SU-DHL-6 (cell line): ENCODE data around the gene ERVH48-1.

ENCODE experiments used
- H2AFZ ChIP-seq: fragments of 200-600 bp; sonication (generic); 2 replicates; pipeline ENCODE4 v1.6.1; 2014; ENCODE audit warnings: low read depth, mild to moderate bottlenecking, moderate library complexity, mixed read lengths, antibody characterized with exemption, low read length; ENCODE audit not compliant: severe bottlenecking
- H3F3A ChIP-seq: fragments of 200-600 bp; shearing (Covaris generic); 2 replicates; pipeline ENCODE4 v1.6.0; 2016; ENCODE audit warnings: antibody characterized with exemption, mild to moderate bottlenecking; ENCODE audit not compliant: insufficient read depth
- H3K27ac ChIP-seq: fragments of 200-600 bp; sonication (generic); 2 replicates; pipeline ENCODE4 v1.5.1; 2016; ENCODE audit warnings: low read depth, mild to moderate bottlenecking, low read length, moderate library complexity, mixed read lengths
- H3K27me3 ChIP-seq: fragments of 200-600 bp; sonication (generic), shearing (Covaris generic); 2 replicates; pipeline ENCODE4 v1.6.0; 2014; ENCODE audit warnings: mild to moderate bottlenecking, low read length
- H3K36me3 ChIP-seq: fragments of 200-600 bp; sonication (generic); 2 replicates; pipeline ENCODE4 v1.6.1; 2014; ENCODE audit warnings: mild to moderate bottlenecking, low read length, mixed read lengths
- H3K4me2 ChIP-seq: fragments of 300-600, 200-600 bp; shearing (Covaris generic), sonication (generic); 2 replicates; pipeline ENCODE4 v1.6.0; 2014; ENCODE audit warnings: low read length, low read depth, mild to moderate bottlenecking; ENCODE audit not compliant: poor library complexity, severe bottlenecking
- H3K4me3 ChIP-seq: fragments of 200-600 bp; sonication (generic); 2 replicates; pipeline ENCODE4 v1.5.1; 2014; ENCODE audit warnings: antibody characterized with exemption, low read length, mild to moderate bottlenecking, mixed read lengths; ENCODE audit not compliant: insufficient read depth, poor library complexity, severe bottlenecking
- H3K79me2 ChIP-seq: fragments of 200-600 bp; sonication (generic); 2 replicates; pipeline ENCODE4 v1.6.1; 2014; ENCODE audit warnings: mild to moderate bottlenecking, low read length, moderate library complexity; ENCODE audit not compliant: insufficient read depth
- H3K9ac ChIP-seq: fragments of 200-600 bp; sonication (generic); 2 replicates; pipeline ENCODE4 v1.7.0; 2014; ENCODE audit warnings: mild to moderate bottlenecking, low read length
- H3K9me2 ChIP-seq: fragments of 200-600 bp; sonication (generic); replicated peaks from 2 replicates; pipeline ENCODE4 v1.6.1; 2014; ENCODE audit warnings: low read length; ENCODE audit not compliant: insufficient read depth
- H3K9me3 ChIP-seq: fragments of 200-600 bp; sonication (generic); 2 replicates; pipeline ENCODE4 v1.6.1; 2014; ENCODE audit warnings: low read length, mixed read lengths; ENCODE audit not compliant: insufficient read depth
- H4K20me1 ChIP-seq: fragments of 200-600 bp; sonication (generic); 2 replicates; pipeline ENCODE4 v1.6.1; 2014; ENCODE audit warnings: low read depth, mild to moderate bottlenecking, antibody characterized with exemption, low read length, moderate library complexity, mixed read lengths
- EZH2phosphoT487 ChIP-seq: fragments of 200-600 bp; sonication (generic), shearing (Covaris generic); conservative IDR thresholded peaks from 2 replicates; pipeline ENCODE4 v1.6.1; 2018; ENCODE audit warnings: mild to moderate bottlenecking, antibody characterized with exemption, low read length, moderate library complexity, mixed read lengths
- TF ChIP-seq, protein P1 (sequence below): fragments of 200-600 bp; sonication (generic); IDR thresholded peaks from one replicate; pipeline ENCODE4 v1.5.1; 2017; ENCODE audit warnings: antibody characterized with exemption, mild to moderate bottlenecking, low read length, moderate library complexity; ENCODE audit not compliant: insufficient read depth, poor library complexity, severe bottlenecking

Gene ERVH48-1

GRCh38 chr21:42925114-42925926, at the start of gene ERVH48-1:
ERVH48-1 (minus strand) TSS chr21:42925630; CDS start chr21:42919006, 6,624 bp downstream.
- no peaks in the 10 kb centered on the region for H3K36me3 ChIP-seq
- H3K9ac ChIP-seq = peak within 1 kb of the TSS; percentile 59
- H3K9me3 ChIP-seq = no peaks in the 10 kb centered on the region
- TF ChIP-seq, protein P1, sequence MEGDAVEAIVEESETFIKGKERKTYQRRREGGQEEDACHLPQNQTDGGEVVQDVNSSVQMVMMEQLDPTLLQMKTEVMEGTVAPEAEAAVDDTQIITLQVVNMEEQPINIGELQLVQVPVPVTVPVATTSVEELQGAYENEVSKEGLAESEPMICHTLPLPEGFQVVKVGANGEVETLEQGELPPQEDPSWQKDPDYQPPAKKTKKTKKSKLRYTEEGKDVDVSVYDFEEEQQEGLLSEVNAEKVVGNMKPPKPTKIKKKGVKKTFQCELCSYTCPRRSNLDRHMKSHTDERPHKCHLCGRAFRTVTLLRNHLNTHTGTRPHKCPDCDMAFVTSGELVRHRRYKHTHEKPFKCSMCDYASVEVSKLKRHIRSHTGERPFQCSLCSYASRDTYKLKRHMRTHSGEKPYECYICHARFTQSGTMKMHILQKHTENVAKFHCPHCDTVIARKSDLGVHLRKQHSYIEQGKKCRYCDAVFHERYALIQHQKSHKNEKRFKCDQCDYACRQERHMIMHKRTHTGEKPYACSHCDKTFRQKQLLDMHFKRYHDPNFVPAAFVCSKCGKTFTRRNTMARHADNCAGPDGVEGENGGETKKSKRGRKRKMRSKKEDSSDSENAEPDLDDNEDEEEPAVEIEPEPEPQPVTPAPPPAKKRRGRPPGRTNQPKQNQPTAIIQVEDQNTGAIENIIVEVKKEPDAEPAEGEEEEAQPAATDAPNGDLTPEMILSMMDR = no peak
- no peak for TF ChIP-seq EZH2phosphoT487
- H3K27ac ChIP-seq = no peak within 1 kb of the TSS
- H3K27me3 ChIP-seq = no peaks in the 10 kb centered on the region
- no peaks in the 10 kb centered on the region for H3K79me2 ChIP-seq
- no peaks in the 10 kb centered on the region for H3K9me2 ChIP-seq
- H3F3A ChIP-seq = no peaks in the 10 kb centered on the region
- peak within 1 kb of the TSS; percentile 92 for H2AFZ ChIP-seq
- no peak within 1 kb of the TSS for H3K4me3 ChIP-seq
- H3K4me2 ChIP-seq = peak within 1 kb of the TSS; percentile 47
- no peaks in the 10 kb centered on the region for H4K20me1 ChIP-seq

- Histone ChIP-seq H3K9me2 (no peaks in the 10 kb centered on the region), H4K20me1 (no peaks in the 10 kb centered on the region), H3K9ac (peak within 1 kb of the TSS; percentile 94), H3F3A (peaks cover 19% of the 10 kb centered on the region), H3K36me3 (no peaks in the 10 kb centered on the region), H2AFZ (peak within 1 kb of the TSS; percentile 43), H3K9me3 (no peaks in the 10 kb centered on the region), H3K79me2 (peaks cover 34% of the 10 kb centered on the region), H3K4me3 (peak within 1 kb of the TSS; percentile 84), H3K27me3 (no peaks in the 10 kb centered on the region), H3K27ac (peak within 1 kb of the TSS; percentile 64), H3K4me2 (peak within 1 kb of the TSS; percentile 62)
- TF ChIP-seq, protein P1 = no peak
- TF ChIP-seq EZH2phosphoT487 = no peak
Measured at GRCh38 chr21:42973991-42974831, 48.8 kb upstream of the ERVH48-1 start, which contains the start of gene PKNOX1. PKNOX1 (plus strand) TSS chr21:42974562; CDS start chr21:43004382, 29,820 bp downstream.

DNA sequence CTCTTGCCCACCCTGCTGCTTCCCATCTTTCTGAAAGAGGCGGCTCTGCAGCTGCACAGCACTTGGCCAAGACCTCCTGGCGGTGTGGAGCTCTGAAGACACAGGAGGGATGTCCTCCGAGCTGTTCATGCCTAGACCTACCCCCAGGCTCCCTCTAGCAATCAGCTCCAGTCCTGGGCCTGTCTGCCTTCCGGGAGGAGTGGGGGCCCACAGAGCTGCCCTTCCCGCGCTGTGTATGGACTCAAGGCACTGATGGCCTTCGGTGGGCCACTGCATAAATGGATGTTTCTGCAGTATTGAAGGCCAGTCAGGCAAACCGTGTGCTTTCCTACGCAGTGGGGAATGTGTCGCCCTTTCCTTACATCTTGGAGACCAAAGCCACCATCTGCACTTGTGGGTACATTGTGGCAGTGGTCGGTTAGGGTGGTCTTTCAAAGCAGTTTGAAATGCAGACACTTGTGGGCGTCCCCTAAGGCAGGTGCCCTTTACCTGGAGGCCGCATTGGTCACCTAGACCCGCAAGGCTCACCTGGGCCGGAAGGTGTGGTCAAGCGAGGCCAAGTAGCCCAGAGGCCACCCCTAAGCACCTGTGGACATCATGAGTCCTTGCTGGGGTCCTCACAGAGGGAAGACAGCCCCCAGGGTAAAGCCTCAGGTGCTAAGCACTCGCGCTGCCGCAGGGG, 48.0 kb upstream of the ERVH48-1 start:
- TF ChIP-seq, protein P1 = no peak
- TF ChIP-seq EZH2phosphoT487 = no peak

More for the DNA sequence above, 48.0 kb upstream of the ERVH48-1 start:
- Histone ChIP-seq H3K27me3 (no peaks in the 10 kb centered on the region), H3K9me2 (no peaks in the 10 kb centered on the region), H3K4me2 (peak overlapping the region; percentile 46), H4K20me1 (no peaks in the 10 kb centered on the region), H3K9ac (peak overlapping the region; percentile 65), H3K27ac (peak overlapping the region; percentile 45; the same call in 1 of the 2 replicates), H2AFZ (peak overlapping the region; percentile 43), H3K79me2 (peaks cover 28% of the 10 kb centered on the region), H3K9me3 (no peaks in the 10 kb centered on the region), H3F3A (peaks cover 19% of the 10 kb centered on the region), H3K36me3 (no peaks in the 10 kb centered on the region), H3K4me3 (peak overlapping the region; percentile 43)
